Breast epithelium (tissue), 3 donors: Measurements from ENCODE around the gene PCSK5.

ENCODE experiments used
- POLR2A ChIP-seq: fragments of 450-650 bp; IDR thresholded peaks from one replicate; pipeline ENCODE4 v1.6.1; 2016; ENCODE audit warnings: antibody characterized with exemption, mild to moderate bottlenecking, moderate library complexity
- TF ChIP-seq, protein P1 (sequence below), 3 donors: fragments of 450-650 bp; IDR thresholded peaks; one replicate each; pipeline ENCODE4 v1.5.1; 2016 to 2017; ENCODE audit warnings: antibody characterized with exemption in 3 of 3, mild to moderate bottlenecking in 3 of 3, moderate library complexity in 3 of 3

GRCh38 chr9:76112151-76112550 lies 221.7 kb downstream of the PCSK5 start:
- TF ChIP-seq, protein P1, sequence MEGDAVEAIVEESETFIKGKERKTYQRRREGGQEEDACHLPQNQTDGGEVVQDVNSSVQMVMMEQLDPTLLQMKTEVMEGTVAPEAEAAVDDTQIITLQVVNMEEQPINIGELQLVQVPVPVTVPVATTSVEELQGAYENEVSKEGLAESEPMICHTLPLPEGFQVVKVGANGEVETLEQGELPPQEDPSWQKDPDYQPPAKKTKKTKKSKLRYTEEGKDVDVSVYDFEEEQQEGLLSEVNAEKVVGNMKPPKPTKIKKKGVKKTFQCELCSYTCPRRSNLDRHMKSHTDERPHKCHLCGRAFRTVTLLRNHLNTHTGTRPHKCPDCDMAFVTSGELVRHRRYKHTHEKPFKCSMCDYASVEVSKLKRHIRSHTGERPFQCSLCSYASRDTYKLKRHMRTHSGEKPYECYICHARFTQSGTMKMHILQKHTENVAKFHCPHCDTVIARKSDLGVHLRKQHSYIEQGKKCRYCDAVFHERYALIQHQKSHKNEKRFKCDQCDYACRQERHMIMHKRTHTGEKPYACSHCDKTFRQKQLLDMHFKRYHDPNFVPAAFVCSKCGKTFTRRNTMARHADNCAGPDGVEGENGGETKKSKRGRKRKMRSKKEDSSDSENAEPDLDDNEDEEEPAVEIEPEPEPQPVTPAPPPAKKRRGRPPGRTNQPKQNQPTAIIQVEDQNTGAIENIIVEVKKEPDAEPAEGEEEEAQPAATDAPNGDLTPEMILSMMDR (IDR thresholded peaks at IDR 0.05), result no peak
- TF ChIP-seq POLR2A, result no peak
